Glutamatergic neuron (in vitro differentiated cells): Measurements from ENCODE around the gene ALKBH3. TPM values are rescaled to one million over a fixed set of nuclear protein-coding genes. Genes with fewer than 3 reads are reported as not detected.

Experiments
- DNase-seq: peaks from one replicate; pipeline ENCODE4 v3.0.0; 2022
- H3K27ac Mint-ChIP-seq: one replicate; pipeline ENCODE4 v1.8.0; 2020; ENCODE audit warnings: mild to moderate bottlenecking, mixed read lengths, inconsistent platforms; ENCODE audit not compliant: unreplicated experiment
- H3K27me3 Mint-ChIP-seq: one replicate; pipeline ENCODE4 v1.8.0; 2020; ENCODE audit warnings: mild to moderate bottlenecking, moderate library complexity, mixed read lengths, inconsistent platforms; ENCODE audit not compliant: unreplicated experiment
- H3K36me3 Mint-ChIP-seq: one replicate; pipeline ENCODE4 v1.8.0; 2020; ENCODE audit warnings: mild to moderate bottlenecking, mixed read lengths, inconsistent platforms; ENCODE audit not compliant: unreplicated experiment
- H3K4me1 Mint-ChIP-seq: one replicate; pipeline ENCODE4 v1.8.0; 2020; ENCODE audit warnings: mild to moderate bottlenecking, low read depth, mixed read lengths, inconsistent platforms; ENCODE audit not compliant: unreplicated experiment
- H3K4me3 Mint-ChIP-seq: one replicate; pipeline ENCODE4 v1.8.0; 2020; ENCODE audit warnings: mild to moderate bottlenecking, mixed read lengths, inconsistent platforms; ENCODE audit not compliant: unreplicated experiment
- H3K9me3 Mint-ChIP-seq: one replicate; pipeline ENCODE4 v1.8.0; 2020; ENCODE audit warnings: mild to moderate bottlenecking, moderate library complexity, mixed read lengths, inconsistent platforms; ENCODE audit not compliant: unreplicated experiment
- CTCF ChIP-seq: fragments of 200-600 bp; sonication (generic); IDR thresholded peaks from one replicate; pipeline ENCODE4 v1.5.0; 2021; ENCODE audit not compliant: partially characterized antibody, unreplicated experiment
- total RNA-seq: library from RNA; stranded (reverse); fragmentation: NEBNext Ultra II Directional; extraction: Animal tissue kit (Norgen Biotek cat#: 25700); gene quantifications from one replicate; pipeline ENCODE4 v1.2.1, GENCODE V29; 2021; ENCODE audit not compliant: unreplicated experiment

Gene ALKBH3
- total RNA-seq, 1 donor from 2014 or later: 30.4 TPM

DNA sequence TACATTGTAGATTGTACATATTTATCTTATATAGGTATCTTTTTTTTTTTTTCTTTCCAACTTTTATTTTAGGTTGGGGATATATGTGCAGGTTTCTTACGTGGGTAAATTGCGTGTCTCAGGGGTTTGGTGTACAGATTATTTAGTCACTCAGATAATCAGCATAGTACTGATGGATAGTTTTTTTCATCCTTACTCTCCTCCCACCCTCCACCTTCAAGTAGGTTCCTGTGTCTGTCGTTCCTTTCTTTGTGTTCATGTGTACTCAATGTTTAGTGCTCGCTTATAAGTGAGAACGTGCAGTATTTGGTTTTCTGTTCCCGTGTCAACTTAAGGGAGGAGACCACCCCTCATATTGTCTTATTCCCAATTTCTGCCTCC lies 71.4 kb downstream of the ALKBH3 start:
- H3K9me3 Mint-ChIP-seq: peaks cover 4% of the 10 kb centered on the region
- no peaks in the 10 kb centered on the region for H3K36me3 Mint-ChIP-seq

GRCh38 chr11:43952401-43953342 lies 72.0 kb downstream of the ALKBH3 start:
- H3K36me3 Mint-ChIP-seq: no peaks in the 10 kb centered on the region
- H3K9me3 Mint-ChIP-seq: peaks cover 2% of the 10 kb centered on the region
- peaks cover 14% of the 10 kb centered on the region for H3K4me1 Mint-ChIP-seq
- TF ChIP-seq CTCF: no peak
- no peaks in the 10 kb centered on the region for H3K27me3 Mint-ChIP-seq
- no peak for DNase-seq
- H3K4me3 Mint-ChIP-seq: no peak overlapping the region
- H3K27ac Mint-ChIP-seq: no peak overlapping the region

More for the DNA sequence above, 71.4 kb downstream of the ALKBH3 start:
- Mint-ChIP-seq H3K27me3 (no peaks in the 10 kb centered on the region), H3K27ac (no peak overlapping the region), H3K4me3 (no peak overlapping the region), H3K4me1 (peaks cover 21% of the 10 kb centered on the region)
- DNase-seq: no peak
- no peak for TF ChIP-seq CTCF

- peaks cover 12% of the 10 kb centered on the region for H3K4me1 Mint-ChIP-seq
- H3K36me3 Mint-ChIP-seq: no peaks in the 10 kb centered on the region
- no peaks in the 10 kb centered on the region for H3K27me3 Mint-ChIP-seq
- peaks cover 2% of the 10 kb centered on the region for H3K9me3 Mint-ChIP-seq
- DNase-seq: no peak
- TF ChIP-seq CTCF: no peak
- no peak overlapping the region for H3K27ac Mint-ChIP-seq
- H3K4me3 Mint-ChIP-seq: no peak overlapping the region
Measured at GRCh38 chr11:43953521-43953920, 72.9 kb downstream of the ALKBH3 start.

- DNase-seq: no peak
- peaks cover 2% of the 10 kb centered on the region for H3K9me3 Mint-ChIP-seq
- no peak overlapping the region for H3K4me3 Mint-ChIP-seq
Measured at GRCh38 chr11:43954241-43954640, 73.6 kb downstream of the ALKBH3 start.

More at GRCh38 chr11:43954241-43954640, 73.6 kb downstream of the ALKBH3 start:
- Mint-ChIP-seq H3K36me3 (no peaks in the 10 kb centered on the region), H3K4me1 (peaks cover 11% of the 10 kb centered on the region), H3K27me3 (no peaks in the 10 kb centered on the region), H3K27ac (no peak overlapping the region)
- TF ChIP-seq CTCF: no peak
